GM18873 (cell line): Measurements from ENCODE around the gene STK10.
"Not testable (repeated sequence)": the region's sequence is repeated elsewhere in the genome, so short reads cannot be mapped to it uniquely, and the experiment has no call there.

Experiments
- ATAC-seq: cut with Tn5 transposase; IDR thresholded peaks from one replicate; pipeline ENCODE4 v1.9.1; 2021; ENCODE audit warnings: mild to moderate bottlenecking, moderate library complexity, moderate number of reproducible peaks; ENCODE audit not compliant: unreplicated experiment, low FRiP score

The STK10 gene

GRCh38 chr5:172167895-172168294 lies 20.1 kb downstream of the STK10 start:
- no peak for ATAC-seq

- no peak for ATAC-seq
Measured at GRCh38 chr5:172166030-172166826, 21.8 kb downstream of the STK10 start.

DNA sequence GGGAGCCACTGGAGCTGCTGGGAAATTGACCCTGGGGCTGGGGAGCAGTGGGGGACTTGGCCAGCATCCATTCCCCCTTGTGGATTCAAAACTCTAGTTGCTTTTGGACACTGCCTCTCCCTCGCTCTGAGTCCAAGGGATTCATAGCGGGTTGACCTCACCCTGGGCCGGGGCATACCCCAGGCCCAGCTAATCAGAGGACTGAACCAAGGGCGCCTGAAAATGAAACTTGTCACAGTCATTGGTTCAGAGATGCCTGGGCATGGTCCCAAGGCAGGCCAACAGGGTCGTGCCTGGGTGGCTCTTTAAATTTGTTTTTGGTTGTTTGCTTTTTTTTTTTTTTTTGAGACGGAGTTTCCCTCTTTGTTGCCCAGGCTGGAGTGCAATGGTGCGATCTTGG lies 22.6 kb downstream of the STK10 start:
- no peak for ATAC-seq

GRCh38 chr5:172164769-172165212 lies 23.2 kb downstream of the STK10 start:
- ATAC-seq = no peak

DNA sequence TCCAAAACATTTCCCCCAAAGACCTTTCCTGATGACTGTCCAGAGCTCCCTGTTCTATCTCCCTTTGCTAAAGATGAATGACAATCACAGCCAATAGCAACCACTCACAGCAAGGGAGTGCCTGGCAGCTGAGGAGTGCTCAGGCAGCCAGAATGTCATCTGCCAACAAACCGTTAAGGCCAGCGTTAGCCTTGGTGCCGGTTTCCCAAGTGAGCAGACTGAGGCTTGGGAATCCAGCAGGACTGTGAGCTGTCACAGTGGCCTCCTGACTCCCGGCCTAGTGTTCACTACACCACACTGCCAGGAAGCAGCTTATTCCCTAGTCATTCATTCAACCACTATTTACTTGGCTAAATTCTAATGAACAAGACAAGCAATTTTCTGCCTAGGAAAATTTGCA lies 24.7 kb downstream of the STK10 start:
- no peak for ATAC-seq

GRCh38 chr5:172162987-172163343 lies 25.1 kb downstream of the STK10 start:
- ATAC-seq = no peak

- no peak for ATAC-seq
Measured at GRCh38 chr5:172162323-172162986, 25.6 kb downstream of the STK10 start.

GRCh38 chr5:172160506-172160905 lies 27.5 kb downstream of the STK10 start:
- no peak for ATAC-seq

GRCh38 chr5:172159016-172159415 lies 29.0 kb downstream of the STK10 start:
- ATAC-seq = no peak

DNA sequence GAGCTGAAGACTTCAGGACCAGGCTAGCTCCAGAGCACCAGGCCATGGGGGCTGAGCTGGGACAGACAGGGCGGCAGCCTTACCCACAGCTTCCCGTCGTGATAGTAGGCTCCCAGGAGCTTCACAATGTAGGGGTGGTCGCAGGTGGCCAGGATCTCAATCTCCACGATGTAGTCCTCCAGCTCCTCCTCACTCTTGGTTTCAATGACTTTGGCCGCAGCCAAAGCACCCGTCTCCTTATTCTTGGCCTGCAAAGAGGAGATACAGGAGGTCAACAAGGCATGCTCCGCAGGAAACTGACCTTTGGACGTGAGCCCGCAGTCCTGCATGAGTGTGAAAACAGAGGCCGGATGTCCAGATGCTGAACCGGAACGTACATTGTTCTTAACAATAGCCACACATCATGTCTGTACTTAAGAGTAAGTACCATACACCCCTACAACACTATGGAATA lies 31.5 kb downstream of the STK10 start:
- no peak for ATAC-seq

GRCh38 chr5:172155101-172155500 lies 32.9 kb downstream of the STK10 start:
- ATAC-seq = not testable (repeated sequence)

- ATAC-seq = no peak
Measured at GRCh38 chr5:172153695-172154094, 34.3 kb downstream of the STK10 start.

- no peak for ATAC-seq
Measured at GRCh38 chr5:172151661-172152210, 36.3 kb downstream of the STK10 start.

- ATAC-seq = no peak
Measured at GRCh38 chr5:172150514-172151425, 37.3 kb downstream of the STK10 start.

DNA sequence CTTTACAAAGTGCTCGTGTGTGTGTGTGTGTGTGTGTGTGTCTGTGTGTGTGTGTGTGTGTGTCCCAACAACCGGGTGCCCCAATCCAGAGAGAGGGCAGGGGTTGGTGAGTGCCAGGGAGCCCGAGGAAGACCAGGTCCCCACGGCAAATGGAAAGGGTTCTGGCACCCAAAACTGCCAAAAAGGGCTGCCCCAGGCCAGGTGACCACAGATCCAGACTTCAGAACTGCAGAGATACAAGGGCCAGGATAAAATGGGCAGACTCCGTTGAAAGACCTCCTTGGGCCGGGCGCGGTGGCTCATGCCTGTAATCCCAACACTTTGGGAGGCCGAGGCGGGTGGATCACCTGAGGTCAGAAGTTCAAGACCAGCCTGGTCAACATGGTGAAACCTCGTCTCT lies 38.5 kb downstream of the STK10 start:
- ATAC-seq = not testable (repeated sequence)

GRCh38 chr5:172149073-172149472 lies 39.0 kb downstream of the STK10 start:
- no peak for ATAC-seq

DNA sequence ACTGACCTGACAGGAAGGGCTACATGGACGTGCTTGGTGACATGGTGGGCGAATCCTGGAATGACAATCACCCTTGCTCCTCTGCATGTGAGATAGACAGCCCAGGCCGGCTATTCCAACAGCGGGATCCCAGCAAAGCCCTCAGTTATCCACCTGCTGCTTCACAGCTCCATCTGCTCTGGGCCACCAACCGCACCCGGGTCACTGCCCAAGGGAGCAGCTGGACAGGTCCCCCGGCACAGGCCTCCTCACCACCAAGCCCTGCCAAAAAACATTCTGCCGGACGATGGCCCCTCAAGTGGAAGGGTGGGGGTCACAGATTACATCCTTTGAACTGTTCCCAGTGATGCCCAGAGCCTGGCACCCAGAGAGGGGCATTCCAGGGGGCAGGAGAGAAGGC lies 39.6 kb downstream of the STK10 start:
- no peak for ATAC-seq

- no peak for ATAC-seq
Measured at GRCh38 chr5:172147857-172148256, 40.2 kb downstream of the STK10 start.

GRCh38 chr5:172146748-172147092 lies 41.3 kb downstream of the STK10 start:
- no peak for ATAC-seq

GRCh38 chr5:172145870-172146747 lies 41.9 kb downstream of the STK10 start:
- ATAC-seq = no peak
